CD14-positive monocyte (primary cell): ENCODE data around the gene PHACTR2. TPM values are rescaled to one million over a fixed set of nuclear protein-coding genes. Genes with fewer than 3 reads are reported as not detected.

Experiments used
- DNase-seq, 3 donors: peaks; one replicate each; pipeline ENCODE4 v3.0.0-alpha.2; 2011 to 2022
- H2AFZ ChIP-seq: 2 replicates; pipeline ENCODE4 v1.6.0; 2012; ENCODE audit warnings: mild to moderate bottlenecking, low read depth, low read length, inconsistent platforms; ENCODE audit not compliant: insufficient read depth, poor library complexity, severe bottlenecking
- H3K27ac ChIP-seq, 2 donors: 1 replicate in 1 of 2; 2 replicates in 1 of 2; pipeline ENCODE4 v1.5.1; 2012 to 2013; ENCODE audit warnings: low read length in 2 of 2, control low read depth in 1 of 2, inconsistent platforms in 1 of 2, low read depth in 1 of 2, mild to moderate bottlenecking in 1 of 2
- H3K27me3 ChIP-seq, 2 donors: one replicate each; pipeline versions ENCODE4 v1.6.0 to v1.6.1; 2011 to 2013; ENCODE audit warnings: low read length in 2 of 2; ENCODE audit not compliant: control insufficient read depth in 2 of 2, insufficient read depth in 2 of 2
- H3K36me3 ChIP-seq, 2 donors: replicated peaks in 1 of 2; 1 replicate in 1 of 2; 2 replicates in 1 of 2; pipeline versions ENCODE4 v1.5.1 to v1.6.1; 2012 to 2013; ENCODE audit warnings: low read length in 2 of 2, control low read depth in 1 of 2, inconsistent platforms in 1 of 2, mild to moderate bottlenecking in 1 of 2; ENCODE audit not compliant: insufficient read depth in 2 of 2, control insufficient read depth in 1 of 2
- H3K4me1 ChIP-seq, 2 donors: 1 replicate in 1 of 2; 2 replicates in 1 of 2; pipeline versions ENCODE4 v1.5.1 to v1.6.1; 2012 to 2013; ENCODE audit warnings: low read length in 2 of 2, control low read depth in 1 of 2, inconsistent platforms in 1 of 2, mild to moderate bottlenecking in 1 of 2, moderate library complexity in 1 of 2; ENCODE audit not compliant: insufficient read depth in 2 of 2, control insufficient read depth in 1 of 2
- H3K4me2 ChIP-seq: replicated peaks from 2 replicates; pipeline ENCODE3; 2012; ENCODE audit warnings: low read length, moderate library complexity, mild to moderate bottlenecking; ENCODE audit not compliant: poor library complexity, severe bottlenecking; ENCODE audit errors: extremely low read depth
- H3K4me3 ChIP-seq, 3 experiments: fragments of 200-600 bp in 1 of 3; sonication (generic) in 1 of 3; replicated peaks in 1 of 3; 1 replicate in 2 of 3; 2 replicates in 1 of 3; pipeline ENCODE4 v1.5.1; 2011 to 2013; ENCODE audit warnings: low read length in 3 of 3, mild to moderate bottlenecking in 3 of 3, control low read depth in 2 of 3, low read depth in 2 of 3, inconsistent platforms in 1 of 3, moderate library complexity in 1 of 3
- H3K79me2 ChIP-seq: 2 replicates; pipeline ENCODE4 v1.6.0; 2012; ENCODE audit warnings: mild to moderate bottlenecking, control low read depth, inconsistent platforms, low read length, moderate library complexity; ENCODE audit not compliant: insufficient read depth
- H3K9ac ChIP-seq: 2 replicates; pipeline ENCODE4 v1.6.0; 2017; ENCODE audit warnings: low read length, mild to moderate bottlenecking; ENCODE audit not compliant: insufficient read depth, poor library complexity, severe bottlenecking
- H3K9me3 ChIP-seq, 2 donors: replicated peaks in 1 of 2; 1 replicate in 1 of 2; 2 replicates in 1 of 2; pipeline versions ENCODE4 v1.5.1 to v1.6.1; 2012 to 2013; ENCODE audit warnings: low read length in 2 of 2, control low read depth in 1 of 2; ENCODE audit not compliant: control insufficient read depth in 1 of 2, insufficient read depth in 1 of 2
- H4K20me1 ChIP-seq: 2 replicates; pipeline ENCODE4 v1.6.0; 2012; ENCODE audit warnings: mild to moderate bottlenecking, low read length, control low read depth, moderate library complexity; ENCODE audit not compliant: insufficient read depth
- H3K27ac Mint-ChIP-seq, 7 donors: one replicate each; pipeline ENCODE4 v1.8.0; 2020; ENCODE audit warnings: mild to moderate bottlenecking in 7 of 7, mixed read lengths in 7 of 7, moderate library complexity in 6 of 7, inconsistent platforms in 2 of 7
- H3K27me3 Mint-ChIP-seq, 3 donors: one replicate each; pipeline ENCODE4 v1.8.0; 2021 to 2022; ENCODE audit warnings: low read depth in 3 of 3, mild to moderate bottlenecking in 3 of 3, mixed read lengths in 3 of 3, moderate library complexity in 3 of 3, inconsistent platforms in 1 of 3
- H3K36me3 Mint-ChIP-seq, 2 donors: one replicate each; pipeline ENCODE4 v1.8.0; 2020; ENCODE audit warnings: mixed read lengths in 2 of 2, inconsistent platforms in 1 of 2, mild to moderate bottlenecking in 1 of 2
- H3K4me1 Mint-ChIP-seq: one replicate; pipeline ENCODE4 v1.8.0; 2020; ENCODE audit warnings: mild to moderate bottlenecking, mixed read lengths
- H3K4me3 Mint-ChIP-seq, 2 donors: one replicate each; pipeline ENCODE4 v1.8.0; 2020; ENCODE audit warnings: mild to moderate bottlenecking in 2 of 2, mixed read lengths in 2 of 2, moderate library complexity in 1 of 2
- H3K9me3 Mint-ChIP-seq, 7 donors: one replicate each; pipeline ENCODE4 v1.8.0; 2020 to 2022; ENCODE audit warnings: mixed read lengths in 7 of 7, mild to moderate bottlenecking in 6 of 7, moderate library complexity in 6 of 7, inconsistent platforms in 2 of 7
- WGBS: methylation state at CpG from one replicate; pipeline ENCODE4 v1.1.5; 2013; ENCODE audit warnings: missing lambda C conversion rate; ENCODE audit not compliant: insufficient coverage; 5-methylcytosine and 5-hydroxymethylcytosine counted together
- intact Hi-C, 2 donors: fragments of 100-400 bp; cut with micrococcal nuclease; formaldehyde crosslinking; loops; one replicate each; pipeline versions ENCODE4 v1.15.0 to v1.15.1; 2023
- polyA plus RNA-seq, 3 donors: library from polyadenylated mRNA; depleted of rRNA in 1 of 3; unstranded in 2 of 3; stranded (reverse) in 1 of 3; fragments of 300-500 nt in 2 of 3; fragments of >200 nt in 1 of 3; fragmentation: Illumina TruSeq in 2 of 3; gene quantifications; 1 replicate in 2 of 3; 2 replicates in 1 of 3; pipeline ENCODE4 v1.2.3, GENCODE V29; 2012 to 2021
- TF ChIP-seq, protein P1 (sequence below): fragments of 200-600 bp; IDR thresholded peaks from one replicate; pipeline ENCODE4 v1.8.0; 2022; ENCODE audit warnings: antibody characterized with exemption, mild to moderate bottlenecking

The PHACTR2 gene
- polyA plus RNA-seq, 3 donors: 9.6 to 11.6 (median 11.2) TPM

DNA sequence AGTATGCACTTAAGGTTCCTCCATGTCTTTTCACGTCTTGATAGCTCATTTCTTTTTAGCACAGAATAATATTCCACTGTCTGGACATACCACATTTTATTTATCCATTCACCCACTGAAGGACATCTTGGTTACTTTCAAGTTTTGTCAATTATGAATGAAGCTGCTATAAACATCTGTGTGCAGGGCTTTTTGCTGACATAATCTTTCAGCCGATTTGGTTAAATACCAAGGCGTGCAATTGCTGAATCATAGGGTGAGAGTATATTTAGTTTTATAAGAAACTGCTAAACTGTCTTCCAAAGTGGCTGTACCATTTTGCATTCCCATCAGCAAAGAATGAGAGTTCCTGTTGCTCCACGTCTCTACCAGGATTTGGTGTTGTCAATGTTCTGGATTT, 44.9 kb upstream of the PHACTR2 start:
- DNase-seq: no peak

DNA sequence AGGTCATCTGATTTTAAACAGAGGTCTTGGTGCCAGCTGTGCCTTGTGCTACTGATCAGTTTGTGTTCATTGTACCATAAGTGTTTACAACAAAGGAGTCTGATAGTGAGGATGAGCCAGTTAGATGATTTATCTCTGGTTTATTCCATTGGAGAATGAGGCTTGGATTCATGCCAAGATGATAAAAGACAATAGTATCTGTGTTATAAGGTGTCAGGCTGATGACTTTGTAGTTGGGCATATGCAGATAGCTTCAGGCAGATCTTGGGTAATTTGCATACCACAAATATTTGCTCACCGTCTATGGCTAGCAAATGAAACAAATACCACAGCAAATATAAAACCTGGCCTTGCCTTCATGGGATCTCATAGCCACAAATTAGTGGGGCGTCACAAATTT, 43.3 kb upstream of the PHACTR2 start:
- Histone ChIP-seq H3K4me2 (no peak overlapping the region), H3K9ac (no peak overlapping the region), H3K79me2 (peaks cover 50% of the 10 kb centered on the region), H2AFZ (no peak overlapping the region), H3K36me3 (no peaks in the 10 kb centered on the region), H3K4me3 (no peak overlapping the region), H4K20me1 (peaks cover 43% of the 10 kb centered on the region), H3K27me3 (no peaks in the 10 kb centered on the region), H3K4me1 (no peaks in the 10 kb centered on the region), H3K27ac (no peak overlapping the region), H3K9me3 (no peaks in the 10 kb centered on the region)
- TF ChIP-seq, protein P1, sequence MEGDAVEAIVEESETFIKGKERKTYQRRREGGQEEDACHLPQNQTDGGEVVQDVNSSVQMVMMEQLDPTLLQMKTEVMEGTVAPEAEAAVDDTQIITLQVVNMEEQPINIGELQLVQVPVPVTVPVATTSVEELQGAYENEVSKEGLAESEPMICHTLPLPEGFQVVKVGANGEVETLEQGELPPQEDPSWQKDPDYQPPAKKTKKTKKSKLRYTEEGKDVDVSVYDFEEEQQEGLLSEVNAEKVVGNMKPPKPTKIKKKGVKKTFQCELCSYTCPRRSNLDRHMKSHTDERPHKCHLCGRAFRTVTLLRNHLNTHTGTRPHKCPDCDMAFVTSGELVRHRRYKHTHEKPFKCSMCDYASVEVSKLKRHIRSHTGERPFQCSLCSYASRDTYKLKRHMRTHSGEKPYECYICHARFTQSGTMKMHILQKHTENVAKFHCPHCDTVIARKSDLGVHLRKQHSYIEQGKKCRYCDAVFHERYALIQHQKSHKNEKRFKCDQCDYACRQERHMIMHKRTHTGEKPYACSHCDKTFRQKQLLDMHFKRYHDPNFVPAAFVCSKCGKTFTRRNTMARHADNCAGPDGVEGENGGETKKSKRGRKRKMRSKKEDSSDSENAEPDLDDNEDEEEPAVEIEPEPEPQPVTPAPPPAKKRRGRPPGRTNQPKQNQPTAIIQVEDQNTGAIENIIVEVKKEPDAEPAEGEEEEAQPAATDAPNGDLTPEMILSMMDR: no peak
- no peaks in the 10 kb centered on the region for H3K36me3 Mint-ChIP-seq
- H3K27me3 Mint-ChIP-seq: no peaks in the 10 kb centered on the region
- DNase-seq: no peak
- peaks cover 0 to 2% (median 0%) of the 10 kb centered on the region in 7 donors for H3K9me3 Mint-ChIP-seq
- peaks cover 5% of the 10 kb centered on the region for H3K4me1 Mint-ChIP-seq
- intact Hi-C loops: no loop called here
- H3K4me3 Mint-ChIP-seq: no peak overlapping the region
- WGBS: 67% methylated on average over 1 of the region's 2 CpGs
- H3K27ac Mint-ChIP-seq: no peak overlapping the region

More for the DNA sequence above, 44.9 kb upstream of the PHACTR2 start:
- Histone ChIP-seq H3K36me3 (no peaks in the 10 kb centered on the region), H3K27ac (no peak overlapping the region), H3K27me3 (no peaks in the 10 kb centered on the region), H3K79me2 (peaks cover 55% of the 10 kb centered on the region), H3K4me2 (no peak overlapping the region), H2AFZ (no peak overlapping the region), H3K9ac (no peak overlapping the region), H3K4me3 (no peak overlapping the region), H3K4me1 (no peaks in the 10 kb centered on the region), H3K9me3 (no peaks in the 10 kb centered on the region), H4K20me1 (peaks cover 48% of the 10 kb centered on the region)
- peaks cover 5% of the 10 kb centered on the region for H3K4me1 Mint-ChIP-seq
- no peak overlapping the region for H3K4me3 Mint-ChIP-seq
- H3K27ac Mint-ChIP-seq: no peak overlapping the region
- peaks cover 0 to 2% (median 0%) of the 10 kb centered on the region in 7 donors for H3K9me3 Mint-ChIP-seq
- intact Hi-C loops: no loop called here
- TF ChIP-seq, protein P1: no peak
- H3K27me3 Mint-ChIP-seq: no peaks in the 10 kb centered on the region
- 100% methylated on average over 1 of the region's 4 CpGs for WGBS
- no peaks in the 10 kb centered on the region for H3K36me3 Mint-ChIP-seq
